ENCODE data around the gene ATRX.

- no peak for TF ChIP-seq POLR2A (IDR thresholded peaks at IDR 0.05)
- no peak for TF ChIP-seq CTCF (IDR thresholded peaks at IDR 0.05)
Measured at GRCh38 chrX:77802201-77802600, 16.2 kb upstream of the ATRX start.

Measured in testis (tissue), 2 donors.